Activated effector memory CD4-positive, alpha-beta T cell treated with anti-CD3 and anti-CD28 coated beads, Interleukin-2, amount 50 U/mL, for 16 hours (primary cell): Measurements from ENCODE around the gene ZG16.
A peak's percentile ranks its signal among the peaks of the same experiment; 100 is the strongest.
"Not testable (repeated sequence)": the region's sequence is repeated elsewhere in the genome, so short reads cannot be mapped to it uniquely, and the experiment has no call there.

Experiments
- DNase-seq: peaks from one replicate; pipeline ENCODE4 v3.0.0-alpha.2; 2020

The ZG16 gene, protein sequence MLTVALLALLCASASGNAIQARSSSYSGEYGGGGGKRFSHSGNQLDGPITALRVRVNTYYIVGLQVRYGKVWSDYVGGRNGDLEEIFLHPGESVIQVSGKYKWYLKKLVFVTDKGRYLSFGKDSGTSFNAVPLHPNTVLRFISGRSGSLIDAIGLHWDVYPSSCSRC

DNA sequence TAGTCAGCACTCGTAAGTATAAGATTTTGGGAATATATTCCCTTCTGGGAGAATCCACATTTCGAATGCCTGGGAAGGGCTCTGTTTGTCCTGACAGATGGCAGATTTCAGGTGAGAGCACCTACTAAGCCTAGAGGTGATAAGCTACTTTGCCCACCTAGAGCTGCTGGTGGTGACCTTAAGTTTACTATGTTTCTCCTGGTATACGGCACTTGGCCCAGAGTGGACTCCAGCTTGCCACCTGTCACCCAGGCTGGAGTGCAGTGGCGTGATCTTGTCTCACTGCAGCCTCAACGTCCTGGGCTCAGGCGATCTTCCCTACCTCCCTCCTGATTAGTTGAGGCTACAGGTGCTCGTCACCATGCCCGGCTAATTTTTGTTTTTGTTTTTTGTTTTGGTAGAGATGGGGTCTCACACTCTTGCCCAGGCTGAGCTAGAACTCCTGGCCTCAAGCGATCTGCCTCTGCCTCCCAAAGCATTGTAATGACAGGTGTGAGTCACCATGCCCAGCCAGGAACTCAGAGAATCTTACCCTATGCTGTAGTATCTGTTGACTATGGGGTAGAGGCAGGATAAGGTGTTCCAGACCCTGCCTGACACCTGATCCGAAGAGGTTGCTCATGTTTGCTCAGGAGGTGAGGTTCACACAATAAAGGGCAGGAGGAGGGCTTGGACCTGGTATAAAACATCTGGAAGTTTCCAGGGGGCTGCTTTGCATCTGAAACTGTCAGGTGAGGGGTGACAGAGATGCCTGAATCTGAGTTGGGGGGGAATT is at the start of gene ZG16:
Gene ZG16 (plus strand): TSS at position 681 of the 775 bp plus-strand sequence. CDS start 1,011 bp downstream, outside the sequence.
- no peak for DNase-seq

DNA sequence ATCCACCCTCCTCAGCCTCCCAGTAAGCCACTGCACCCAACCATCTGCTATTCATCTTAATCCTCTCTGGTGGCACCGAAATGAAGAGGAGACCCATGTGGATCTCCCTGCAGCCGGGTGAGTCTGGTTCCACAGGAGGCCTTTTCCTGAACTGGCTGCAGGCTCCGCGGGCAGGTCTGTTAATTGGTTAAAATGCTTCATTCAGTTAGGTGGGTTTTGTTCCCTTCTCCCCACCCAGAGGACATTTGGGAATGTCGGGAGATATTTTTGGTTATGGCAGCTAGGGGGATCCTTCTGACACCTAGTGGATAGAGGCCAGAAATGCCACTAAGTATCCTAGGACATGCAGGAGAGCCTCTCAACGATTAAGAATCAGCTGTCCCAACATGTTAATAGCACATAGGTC is 48.9 kb upstream of the ZG16 start:
- DNase-seq = no peak

DNA sequence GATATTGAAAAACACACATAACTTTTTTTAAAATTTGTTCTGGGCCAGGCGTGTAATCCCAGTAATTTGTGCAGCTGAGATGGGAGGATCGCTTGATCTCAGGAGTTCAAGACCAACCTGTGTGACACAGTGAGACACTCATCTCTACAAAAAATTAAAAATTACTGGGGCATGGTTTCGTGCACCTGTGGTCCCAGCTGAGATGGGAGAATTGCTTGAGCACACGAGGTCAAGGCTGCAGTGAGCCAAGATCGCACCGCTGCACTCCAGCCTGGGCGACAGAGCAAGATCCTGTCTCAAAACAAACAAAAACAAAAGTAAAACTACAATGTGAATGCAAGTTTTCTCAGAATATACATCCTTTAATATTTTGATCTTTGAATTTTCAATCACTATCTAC is 47.4 kb upstream of the ZG16 start:
- no peak for DNase-seq

DNA sequence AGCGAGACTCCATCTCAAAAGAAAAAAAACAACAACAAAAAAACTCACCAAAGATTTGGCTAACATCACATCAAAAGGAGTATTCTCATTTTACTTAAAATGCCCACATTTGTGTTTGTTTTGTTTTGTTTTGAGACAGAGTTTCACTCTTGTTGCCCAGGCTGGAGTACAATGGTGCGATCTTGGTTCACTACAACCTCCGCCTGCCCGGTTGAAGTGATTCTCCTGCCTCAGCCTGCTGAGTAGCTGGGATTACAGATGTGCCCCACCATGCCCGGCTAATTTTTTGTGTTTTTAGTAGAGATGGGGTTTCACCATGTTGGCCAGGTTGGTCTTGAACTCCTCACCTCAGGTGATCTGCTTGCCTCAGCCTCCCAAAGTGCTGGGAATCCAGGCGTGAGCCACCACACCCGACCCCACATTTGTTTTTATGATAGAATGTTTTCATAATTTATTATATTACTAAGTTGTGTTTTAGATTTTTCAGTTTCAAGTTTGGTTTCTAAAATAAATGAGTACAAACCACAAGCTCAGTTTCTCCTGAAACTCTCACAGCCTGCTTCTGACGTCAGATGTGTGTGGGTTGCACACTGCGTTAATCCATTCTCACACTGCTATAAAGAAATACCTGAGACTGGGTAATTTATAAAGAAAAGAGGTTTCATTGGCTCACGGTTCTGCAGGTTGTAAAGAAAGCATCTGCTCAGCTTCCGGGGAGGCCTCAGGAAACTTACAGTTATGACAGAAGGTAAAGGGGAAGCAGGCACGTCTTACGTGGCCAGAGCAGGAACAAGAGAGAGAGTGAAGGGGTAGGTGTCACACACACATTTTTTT is 46.1 kb upstream of the ZG16 start:
- peak; percentile 88 for DNase-seq

DNA sequence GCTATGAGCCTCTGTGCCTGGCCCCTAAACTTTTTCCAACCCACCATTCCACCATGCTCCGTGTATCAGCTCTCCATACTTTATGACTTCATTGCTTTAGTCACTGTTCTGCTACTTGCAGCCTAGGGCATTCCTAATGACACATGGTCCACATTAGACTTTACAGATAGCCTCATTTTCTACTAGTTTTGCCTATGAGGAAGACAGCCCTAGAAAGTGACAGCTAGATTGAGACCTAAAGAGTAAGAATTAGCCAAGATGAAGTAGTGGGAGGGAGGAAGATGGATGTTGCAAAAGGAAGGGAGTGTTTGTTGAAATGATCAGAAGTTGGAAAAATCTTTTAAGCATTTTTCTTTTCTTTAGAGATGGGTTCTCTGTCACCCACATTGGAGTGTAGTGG is 43.3 kb upstream of the ZG16 start:
- DNase-seq = no peak

DNA sequence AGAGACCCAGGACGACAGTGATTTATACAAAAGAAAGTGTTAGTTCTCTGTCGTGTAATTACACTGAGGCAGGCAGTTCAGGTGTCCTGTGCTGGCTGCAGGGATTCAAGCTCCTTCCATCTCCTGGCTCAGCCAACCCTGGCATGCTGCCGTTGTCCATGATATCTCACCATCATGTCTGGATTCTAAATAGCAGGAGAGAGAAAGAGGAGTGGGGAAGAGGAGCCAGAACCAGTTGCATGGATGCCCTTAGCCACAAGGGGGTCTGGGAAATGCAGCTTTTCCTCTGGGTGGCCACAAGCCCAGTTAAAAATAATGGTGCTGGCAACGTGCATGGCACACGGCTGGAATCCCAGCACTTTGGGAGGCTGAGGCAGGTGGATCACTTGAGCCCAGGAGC is 41.9 kb upstream of the ZG16 start:
- DNase-seq = no peak

DNA sequence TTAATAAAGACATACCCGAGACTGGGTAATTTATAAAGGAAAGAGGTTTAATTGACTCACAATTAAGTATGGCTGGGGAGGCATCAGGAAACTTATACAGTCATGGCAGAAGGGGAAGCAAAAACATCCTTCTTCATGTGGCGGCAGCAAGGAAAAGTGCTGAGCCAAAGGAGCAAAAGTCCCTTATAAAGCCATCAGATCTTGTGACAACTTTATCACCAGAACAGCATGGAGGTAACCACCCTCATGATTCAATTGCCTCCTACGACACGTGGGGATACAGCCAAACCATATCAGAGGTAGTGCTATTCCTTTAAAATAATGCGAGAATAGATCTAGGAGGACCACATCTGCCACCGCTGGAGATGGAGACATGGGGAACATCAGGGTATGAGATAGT is 41.3 kb upstream of the ZG16 start:
- no peak for DNase-seq

DNA sequence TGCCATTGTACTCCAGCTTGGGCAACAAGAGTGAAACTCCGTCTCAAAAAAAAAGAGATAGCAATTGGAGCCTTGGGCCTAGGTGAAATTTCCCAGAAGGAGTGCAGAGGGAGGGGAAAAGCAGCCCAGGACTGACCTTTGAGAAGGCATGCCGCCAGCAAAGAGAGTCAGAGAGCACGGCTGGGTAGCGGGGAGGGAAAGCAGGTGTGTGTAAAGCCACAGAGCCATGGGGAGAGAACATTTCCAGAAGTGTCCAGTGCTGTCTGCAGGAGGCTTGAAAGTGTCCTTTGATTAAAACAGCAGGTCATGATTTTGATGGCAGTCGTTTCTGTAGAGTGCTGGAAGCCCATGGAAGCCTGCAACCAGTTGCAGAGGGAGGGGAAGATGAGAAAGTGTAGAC is 40.3 kb upstream of the ZG16 start:
- DNase-seq = no peak

DNA sequence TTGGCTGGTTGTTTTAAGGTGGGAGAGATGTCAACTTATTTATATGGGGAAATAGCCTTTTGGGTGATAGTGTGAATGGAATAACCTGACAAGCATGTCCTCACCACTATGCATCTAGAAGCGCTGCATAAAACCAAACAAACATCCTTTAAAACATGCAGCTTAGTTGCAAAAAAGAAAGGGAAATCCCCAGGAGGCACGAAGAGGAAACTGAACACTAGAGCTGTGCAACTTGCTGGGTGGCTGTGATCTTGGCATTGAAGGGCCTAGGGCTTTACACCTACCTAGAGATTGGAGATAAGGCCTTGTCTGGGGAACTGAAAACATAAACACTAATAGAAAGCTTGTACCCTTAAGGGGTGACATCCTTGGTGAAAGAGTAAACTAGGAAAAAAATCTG is 39.5 kb upstream of the ZG16 start:
- DNase-seq = peak; percentile 79

DNA sequence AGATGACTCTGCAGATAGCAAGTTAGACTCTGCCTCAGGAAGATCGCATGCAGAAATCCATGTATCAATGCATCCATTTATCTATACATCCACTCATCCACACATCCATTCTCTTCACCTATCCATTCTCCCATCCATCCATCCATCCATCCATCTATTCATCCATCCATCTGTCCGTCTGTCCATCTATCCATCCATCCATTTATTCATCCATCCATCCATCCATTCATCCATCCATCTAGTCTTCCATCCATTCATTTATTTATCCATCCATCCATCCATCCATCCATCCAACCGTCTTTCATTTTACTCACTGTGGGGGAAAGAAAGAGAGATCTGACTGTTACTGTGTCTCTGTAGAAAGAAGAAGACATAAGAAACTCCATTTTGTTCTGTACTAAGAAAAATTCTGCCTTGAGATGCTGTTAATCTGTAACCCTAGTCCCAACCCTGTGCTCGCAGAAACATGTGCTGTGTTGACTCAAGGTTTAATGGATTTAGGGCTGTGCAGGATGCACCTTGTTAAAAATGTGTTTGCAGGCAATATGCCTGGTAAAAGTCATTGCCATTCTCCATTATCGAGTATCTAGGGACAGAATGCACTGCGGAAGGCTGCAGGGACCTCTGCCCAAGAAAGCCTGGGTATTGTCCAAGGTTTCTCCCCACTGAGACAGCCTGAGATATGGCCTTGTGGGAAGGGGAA is 38.0 kb upstream of the ZG16 start:
- not testable (repeated sequence) for DNase-seq

DNA sequence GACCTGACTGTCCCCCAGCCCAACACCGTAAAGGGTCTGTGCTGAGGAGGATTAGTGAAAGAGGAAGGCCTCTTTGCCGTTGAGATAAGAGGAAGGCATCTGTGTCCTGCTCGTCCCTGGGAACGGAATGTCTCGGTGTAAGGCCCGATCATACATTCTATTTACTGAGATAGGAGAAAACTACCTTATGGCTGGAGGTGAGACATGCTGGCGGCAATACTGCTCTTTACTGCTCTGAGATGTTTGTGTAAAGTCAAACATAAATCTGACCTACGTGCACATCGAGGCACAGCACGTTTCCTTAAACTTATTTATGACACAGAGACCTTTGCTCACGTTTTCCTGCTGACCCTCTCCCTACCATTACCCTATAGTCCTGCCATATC is 37.4 kb upstream of the ZG16 start:
- not testable (repeated sequence) for DNase-seq

DNA sequence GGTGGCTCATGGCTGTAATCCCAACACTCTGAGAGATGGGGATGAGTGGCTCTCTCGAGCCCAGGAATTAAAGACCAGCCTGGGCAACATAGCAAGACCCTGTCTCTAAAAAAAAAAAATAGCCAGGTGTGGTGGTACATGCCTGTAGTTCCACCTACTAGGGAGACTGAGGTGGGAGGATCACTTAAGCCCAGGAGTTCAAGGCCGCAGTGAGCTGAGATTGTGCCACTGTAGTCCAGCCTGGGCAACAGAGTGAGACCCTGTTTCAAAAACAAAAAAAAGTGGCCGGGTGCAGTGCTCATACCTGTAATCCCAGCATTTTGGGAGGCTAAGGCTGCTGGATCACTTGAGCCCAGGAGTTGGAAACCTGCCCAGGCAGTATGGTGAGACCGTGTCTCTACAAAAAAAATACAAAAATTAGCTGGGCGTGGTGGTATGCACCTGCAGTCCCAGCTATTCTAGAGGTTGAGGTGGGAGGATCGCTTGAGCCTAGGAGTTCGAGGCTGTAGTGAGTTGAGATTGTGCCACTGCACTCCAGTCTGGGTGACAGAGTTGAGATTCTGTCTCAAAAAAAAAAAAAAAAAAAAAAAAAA is 35.3 kb upstream of the ZG16 start:
- DNase-seq = no peak

DNA sequence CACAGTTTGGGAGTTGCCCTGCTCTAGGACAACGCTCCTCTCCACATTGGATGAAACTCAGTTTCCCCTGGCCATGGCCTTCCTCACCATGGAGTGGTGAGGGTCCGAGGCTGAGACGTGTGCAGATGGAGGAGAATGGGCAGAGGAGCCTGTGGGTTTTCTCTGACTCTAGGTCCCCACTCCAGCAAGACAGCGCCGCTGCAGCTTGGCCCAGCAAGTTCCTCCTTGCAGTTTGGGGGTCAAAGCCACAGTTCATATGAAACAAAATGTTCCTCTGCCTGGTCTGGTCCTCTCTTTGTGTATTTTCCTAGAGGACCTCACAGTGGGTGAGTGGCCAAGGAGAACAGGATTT is 34.6 kb upstream of the ZG16 start:
- DNase-seq = no peak

DNA sequence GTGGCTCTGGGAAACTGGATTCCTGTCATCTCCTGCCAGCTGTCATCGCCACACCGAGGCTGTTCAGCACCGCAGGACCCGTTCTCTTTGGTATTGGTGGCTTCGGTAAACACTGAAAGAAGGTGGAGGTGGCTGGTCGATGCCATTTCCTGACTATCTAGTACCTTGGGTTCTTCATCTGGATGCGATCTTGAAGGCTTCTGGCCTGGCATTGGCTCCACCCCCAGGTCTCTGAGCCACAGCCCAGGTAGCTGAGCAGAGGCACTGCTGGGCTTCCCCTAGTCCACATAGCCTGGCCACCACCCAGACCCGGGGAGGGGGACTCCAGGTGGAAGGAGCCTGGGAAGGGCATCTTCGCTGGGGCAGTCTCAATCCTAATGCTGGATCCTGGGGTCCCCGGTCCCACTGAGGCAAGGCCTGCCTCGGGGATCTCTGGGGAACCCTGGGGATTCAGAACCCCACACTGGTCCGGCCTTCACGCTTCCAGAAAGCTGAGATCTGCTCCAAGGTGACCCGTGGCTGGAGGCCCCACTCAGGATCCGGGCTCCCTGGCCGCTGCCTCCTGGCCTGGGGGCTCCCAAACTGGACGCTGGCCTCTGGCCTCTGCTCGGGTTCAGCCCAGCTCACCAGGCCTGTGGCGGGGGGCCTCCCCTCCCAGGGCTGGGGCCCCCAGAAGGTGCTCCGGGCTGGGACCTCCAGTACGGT is 34.1 kb upstream of the ZG16 start:
- DNase-seq = peak; percentile 81

DNA sequence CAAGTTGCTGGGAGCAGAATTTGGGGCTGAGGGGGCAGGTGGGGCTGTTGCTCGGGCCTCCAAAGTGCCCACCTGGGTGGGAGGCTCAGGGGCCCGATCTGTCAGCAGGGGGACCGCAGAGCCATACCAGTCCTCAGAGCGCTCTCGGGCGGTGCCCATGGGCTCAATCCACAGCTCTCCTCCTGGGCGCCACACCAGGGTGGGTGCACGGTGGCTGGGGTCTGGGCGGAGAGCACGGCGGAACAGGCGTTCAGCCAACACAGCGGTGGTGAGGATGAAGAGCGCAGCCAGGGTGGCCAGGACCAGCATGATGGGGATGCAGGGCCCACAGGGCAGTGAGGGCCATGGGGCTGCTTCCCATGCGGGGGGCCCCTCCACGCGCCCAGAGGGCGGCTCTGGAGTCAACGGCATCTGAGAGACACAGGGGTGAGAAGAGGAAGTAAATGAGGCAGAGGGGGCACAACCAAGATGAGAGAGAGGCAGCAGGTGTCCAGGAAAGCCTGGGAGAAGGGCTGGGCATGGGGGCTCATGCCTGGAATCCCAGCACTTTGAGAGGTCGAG is 33.4 kb upstream of the ZG16 start:
- no peak for DNase-seq

DNA sequence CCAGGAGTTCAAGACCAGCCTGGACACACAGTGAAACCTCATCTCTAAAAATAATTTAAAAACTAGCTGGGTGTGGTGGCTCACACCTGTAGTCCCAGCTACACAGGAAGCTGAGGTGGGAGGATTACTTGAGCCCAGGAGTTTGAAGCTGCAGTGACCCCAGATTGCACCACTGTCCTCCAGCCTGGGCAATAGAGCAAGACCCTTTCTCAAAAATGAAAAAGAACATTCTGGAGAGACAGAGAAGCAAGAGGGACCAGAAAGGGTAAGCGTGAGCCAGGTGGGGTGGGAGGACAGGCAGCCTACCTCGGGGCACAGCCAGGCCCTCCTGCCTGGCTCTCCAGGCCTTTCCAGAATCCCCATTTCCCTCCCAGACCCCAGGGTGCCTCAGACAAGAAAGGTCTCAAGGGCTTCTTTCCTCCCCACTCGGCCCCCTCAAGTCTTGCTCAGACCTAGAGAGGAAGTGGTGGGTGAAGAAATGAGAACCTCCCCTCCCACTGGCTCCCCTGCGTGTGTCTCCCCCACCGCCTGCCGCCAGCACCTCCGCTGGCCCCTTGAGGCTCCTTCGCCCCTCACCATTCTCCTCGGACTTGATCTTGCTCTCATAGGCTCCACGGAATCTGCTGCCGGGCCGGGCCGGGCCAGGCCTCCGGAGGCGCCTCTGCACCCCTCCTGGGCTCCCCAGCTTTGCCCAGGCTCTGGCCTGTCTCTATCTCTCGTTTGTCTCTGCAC is 32.8 kb upstream of the ZG16 start:
- DNase-seq = peak; percentile 81

DNA sequence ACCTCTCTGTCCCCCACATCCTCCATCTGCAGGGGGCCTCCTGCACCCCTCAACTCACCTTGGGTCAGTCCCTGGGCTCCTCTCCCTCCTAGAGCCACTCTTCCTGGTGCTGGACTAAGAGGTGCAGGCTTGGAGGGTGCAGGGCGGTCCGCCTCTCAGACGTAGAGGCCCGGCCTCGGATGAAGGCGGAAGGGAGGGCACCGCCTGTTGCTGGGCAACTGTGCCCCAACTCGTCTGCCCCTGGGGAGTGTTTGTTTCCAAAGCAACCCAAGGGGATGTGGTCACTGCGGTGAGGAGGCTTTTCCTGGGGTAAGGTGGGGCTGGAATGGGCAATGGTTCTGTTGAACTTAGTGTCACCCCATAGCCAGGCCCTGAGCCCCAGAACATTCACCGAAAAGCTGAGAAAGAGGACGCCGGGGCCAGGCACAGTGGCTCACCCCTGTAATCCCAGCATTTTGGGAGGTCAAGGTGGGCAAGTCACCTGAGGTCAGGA is 32.2 kb upstream of the ZG16 start, which contains the start of gene C16orf54:
Gene C16orf54 (minus strand): TSS at position 138 of the 493 bp plus-strand sequence. CDS start 1,039 bp downstream, outside the sequence.
- peak; percentile 96 for DNase-seq

DNA sequence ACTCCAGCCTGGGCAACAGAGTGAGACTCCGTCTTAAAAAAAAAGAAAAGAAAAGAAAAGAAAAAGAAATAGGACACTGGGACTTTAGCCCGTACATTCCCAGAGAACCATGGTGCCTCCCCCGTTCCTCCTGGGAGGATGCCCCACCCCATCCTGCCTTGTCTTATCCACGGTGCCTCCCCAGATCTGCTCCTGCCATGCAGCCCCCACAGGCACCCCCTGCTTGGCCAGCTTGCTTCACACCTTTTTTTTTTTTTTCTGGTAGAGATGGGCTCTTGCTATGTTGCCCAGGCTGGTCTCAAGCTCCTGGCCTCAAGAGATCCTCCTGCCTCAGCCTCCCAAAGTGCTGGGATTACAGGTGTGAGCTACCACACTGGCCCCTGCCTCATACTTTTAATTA is 31.5 kb upstream of the ZG16 start:
- peak; percentile 65 for DNase-seq

DNA sequence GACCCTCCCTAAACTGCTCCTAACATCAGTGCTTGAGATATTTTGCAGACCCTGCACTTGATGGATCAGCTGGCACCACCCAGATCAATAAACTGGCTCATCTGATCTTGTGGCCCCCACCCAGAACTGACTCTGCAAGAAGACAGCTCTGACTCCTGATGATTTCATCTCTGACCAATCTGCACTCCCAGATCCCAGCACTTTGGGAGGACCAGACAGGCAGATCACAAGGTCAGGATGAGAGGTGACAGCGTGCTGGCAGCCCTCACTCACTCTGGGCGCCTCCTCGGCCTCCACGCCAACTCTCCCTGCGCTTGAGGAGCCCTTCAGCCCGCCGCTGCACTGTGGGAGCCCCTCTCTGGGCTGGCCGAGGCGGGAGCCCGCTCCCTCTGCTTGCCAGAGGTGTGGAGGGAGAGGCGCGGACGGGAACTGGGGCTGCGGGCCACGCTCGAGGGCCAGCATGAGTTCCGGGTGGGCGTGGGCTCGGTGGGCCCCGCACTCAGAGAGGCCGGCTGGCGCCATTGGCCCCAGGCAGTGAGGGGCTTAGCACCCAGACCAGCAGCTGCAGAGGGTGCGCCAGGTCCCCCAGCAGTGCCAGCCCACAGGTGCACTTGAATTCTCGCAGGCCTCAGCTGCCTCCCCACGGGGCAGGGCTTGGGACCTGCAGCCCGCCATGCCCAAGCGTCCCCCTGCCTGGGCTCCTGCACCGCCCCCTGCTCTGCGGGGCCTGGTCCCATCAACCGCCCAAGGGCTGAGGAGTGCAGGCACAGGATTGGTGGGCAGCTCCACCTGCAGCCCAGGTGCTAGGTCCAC is 29.9 kb upstream of the ZG16 start:
- DNase-seq = no peak

DNA sequence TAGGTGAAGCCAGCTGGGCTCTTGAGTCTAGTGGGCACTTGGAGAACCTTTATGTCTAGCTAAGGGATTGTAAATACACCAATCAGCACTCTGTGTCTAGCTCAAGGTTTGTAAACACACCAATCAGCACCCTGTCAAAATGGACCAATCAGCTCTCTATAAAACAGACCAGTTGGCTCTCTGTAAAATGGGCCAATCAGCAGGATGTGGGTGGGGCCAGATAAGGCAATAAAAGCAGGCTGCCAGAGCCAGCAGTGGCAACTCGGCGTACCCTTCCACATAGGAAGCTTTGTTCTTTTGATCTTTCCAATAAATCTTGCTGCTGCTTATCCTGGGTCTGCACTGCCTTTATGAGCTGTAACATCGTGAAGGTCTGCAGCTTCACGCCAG is 29.3 kb upstream of the ZG16 start:
- DNase-seq = not testable (repeated sequence)
